Melanocyte of skin (primary cell): ENCODE results near the gene BOLA3. TPM values are rescaled to one million over a fixed set of nuclear protein-coding genes. Genes with fewer than 3 reads are reported as not detected.

Experiments
- total RNA-seq, 2 donors: library from RNA; depleted of rRNA; stranded (reverse); fragments of >200 nt; gene quantifications; 2 replicates each; pipeline ENCODE4 v1.2.3, GENCODE V29; 2012

BOLA3 gene
- total RNA-seq, result 10 to 100 TPM; 30.3 to 76.9 TPM

GRCh38 chr2:74147727-74148456 lies at the start of gene BOLA3:
BOLA3 (minus strand) TSS chr2:74147912; CDS start chr2:74147874, 38 bp downstream.

GRCh38 chr2:74178211-74179062 lies 30.7 kb upstream of the BOLA3 start, which contains the start of gene MOB1A:
MOB1A (minus strand) TSS chr2:74178879; CDS start chr2:74178674, 205 bp downstream.

Other genes with a start within 250 kb of the BOLA3 start
- 10 to 100 TPM; 45.4 to 67.3 TPM for gene DGUOK, start 221.0 kb downstream of the BOLA3 start, total RNA-seq
- gene TET3, start 163.0 kb downstream of the BOLA3 start, total RNA-seq, result 1 to 10 TPM; 2.1 to 3.3 TPM
- gene MOB1A, start 31.0 kb upstream of the BOLA3 start, total RNA-seq, result 10 to 100 TPM; 77.4 to 97.6 TPM
- 10 to 100 TPM; 42.3 to 52.7 TPM for gene MTHFD2, start 50.7 kb upstream of the BOLA3 start, total RNA-seq
- gene SLC4A5, start 195.5 kb upstream of the BOLA3 start, total RNA-seq, result 1 to 10 TPM in 1 of 2 donors, under 1 TPM in 1; 1.00 to 1.4 TPM
- 10 to 100 TPM; 88.9 to 90.5 TPM for gene DCTN1, start 232.4 kb upstream of the BOLA3 start, total RNA-seq